Gastrocnemius medialis (tissue), 4 donors: ENCODE data around the gene FOCAD.

Experiments
- CTCF ChIP-seq, 5 experiments: fragments of 450-650 bp in 3 of 5; fragments of 200-600 bp in 2 of 5; sonication (generic) in 2 of 5; IDR thresholded peaks in 4 of 5; conservative IDR thresholded peaks in 1 of 5; 1 replicate in 4 of 5; 2 replicates in 1 of 5; pipeline ENCODE4 v1.5.1; 2016 to 2019; ENCODE audit warnings: antibody characterized with exemption in 5 of 5, mild to moderate bottlenecking in 3 of 5, moderate library complexity in 3 of 5
- POLR2A ChIP-seq, 2 donors: fragments of 450-650 bp; IDR thresholded peaks; one replicate each; pipeline ENCODE4 v1.6.1; 2017; ENCODE audit warnings: antibody characterized with exemption in 2 of 2, mild to moderate bottlenecking in 2 of 2, moderate library complexity in 2 of 2

GRCh38 chr9:20815923-20816703 lies 132.1 kb downstream of the FOCAD start:
- TF ChIP-seq CTCF (IDR thresholded peaks at IDR 0.05 in 4 of 5, conservative IDR thresholded peaks at IDR 0.05 in 1 of 5), result no peak
- no peak for TF ChIP-seq POLR2A (IDR thresholded peaks at IDR 0.05)
